ENCODE data around the gene MYO1G. TPM values are rescaled to one million over a fixed set of nuclear protein-coding genes. Genes with fewer than 3 reads are reported as not detected.

Gene MYO1G
- total and polyA plus RNA-seq, 4 donors, result 11.9 to 76.8 (median 33.2) TPM

DNA sequence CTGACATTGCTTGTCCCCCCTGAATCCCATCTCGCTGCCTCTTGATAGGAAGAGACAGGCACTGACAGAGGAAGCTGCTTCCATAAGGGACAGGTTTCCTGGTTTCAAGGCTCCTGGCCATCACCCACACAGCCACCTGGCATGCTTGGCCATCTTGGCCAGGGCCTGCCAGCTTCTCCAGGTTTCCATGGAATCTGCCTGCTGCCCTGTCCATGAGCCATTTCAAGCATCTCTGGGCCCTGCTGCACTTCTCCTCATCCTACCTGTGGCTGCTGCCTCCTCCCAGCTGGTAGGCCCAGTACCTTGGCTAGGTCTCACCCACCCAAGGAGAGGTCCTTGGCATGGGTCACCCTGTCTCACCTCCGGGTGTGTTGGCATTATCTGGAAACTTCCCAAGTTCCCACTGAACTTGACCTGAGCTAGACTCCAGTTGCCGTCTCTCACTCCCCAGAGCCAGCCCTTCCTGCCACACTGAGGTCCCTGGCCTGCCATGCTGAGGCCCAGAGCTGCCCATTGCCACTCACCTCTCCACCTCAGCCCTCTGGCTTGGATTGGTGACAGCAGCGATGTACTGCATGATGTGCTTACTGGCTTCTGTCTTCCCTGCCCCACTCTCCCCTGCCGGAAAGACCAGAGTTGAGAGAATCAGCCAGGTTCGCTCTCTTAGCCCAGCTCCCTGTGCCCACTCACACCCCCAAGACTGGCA lies 2.6 kb downstream of the MYO1G start:
- Histone ChIP-seq H3K4me3 (no peak overlapping the region), H3K9me3 (ENCODE audit: control insufficient read depth in 4 of 4, insufficient read depth in 3 of 4, low read length in 3 of 4) (no peaks in the 10 kb centered on the region), H3K27me3 (ENCODE audit: control insufficient read depth in 3 of 3, insufficient read depth in 3 of 3, low read length in 2 of 3) (no peaks in the 10 kb centered on the region), H3K9ac (ENCODE audit: insufficient read depth in 1 of 2, low read length in 2 of 2) (no peak overlapping the region), H3K36me3 (ENCODE audit: control insufficient read depth in 4 of 4, insufficient read depth in 4 of 4, low read length in 4 of 4) (peaks cover 0 to 20% (median 3%) of the 10 kb centered on the region in 4 donors), H3K4me1 (ENCODE audit: control insufficient read depth in 5 of 5, insufficient read depth in 5 of 5, low read length in 5 of 5) (peaks cover 0 to 23% (median 3%) of the 10 kb centered on the region in 5 donors), H3K27ac (ENCODE audit: low read depth in 1 of 2, low read length in 1 of 2) (no peak overlapping the region)
- TF ChIP-seq, protein P1, sequence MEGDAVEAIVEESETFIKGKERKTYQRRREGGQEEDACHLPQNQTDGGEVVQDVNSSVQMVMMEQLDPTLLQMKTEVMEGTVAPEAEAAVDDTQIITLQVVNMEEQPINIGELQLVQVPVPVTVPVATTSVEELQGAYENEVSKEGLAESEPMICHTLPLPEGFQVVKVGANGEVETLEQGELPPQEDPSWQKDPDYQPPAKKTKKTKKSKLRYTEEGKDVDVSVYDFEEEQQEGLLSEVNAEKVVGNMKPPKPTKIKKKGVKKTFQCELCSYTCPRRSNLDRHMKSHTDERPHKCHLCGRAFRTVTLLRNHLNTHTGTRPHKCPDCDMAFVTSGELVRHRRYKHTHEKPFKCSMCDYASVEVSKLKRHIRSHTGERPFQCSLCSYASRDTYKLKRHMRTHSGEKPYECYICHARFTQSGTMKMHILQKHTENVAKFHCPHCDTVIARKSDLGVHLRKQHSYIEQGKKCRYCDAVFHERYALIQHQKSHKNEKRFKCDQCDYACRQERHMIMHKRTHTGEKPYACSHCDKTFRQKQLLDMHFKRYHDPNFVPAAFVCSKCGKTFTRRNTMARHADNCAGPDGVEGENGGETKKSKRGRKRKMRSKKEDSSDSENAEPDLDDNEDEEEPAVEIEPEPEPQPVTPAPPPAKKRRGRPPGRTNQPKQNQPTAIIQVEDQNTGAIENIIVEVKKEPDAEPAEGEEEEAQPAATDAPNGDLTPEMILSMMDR (IDR thresholded peaks at IDR 0.05; ENCODE audit: control extremely low read depth, extremely low read depth), result no peak
- WGBS, 2 donors, result 91 to 94% methylated on average over 6 of the region's 6 CpGs
- ATAC-seq (ENCODE audit: insufficient read depth, low FRiP score), result no peak
- no peak for DNase-seq

DNA sequence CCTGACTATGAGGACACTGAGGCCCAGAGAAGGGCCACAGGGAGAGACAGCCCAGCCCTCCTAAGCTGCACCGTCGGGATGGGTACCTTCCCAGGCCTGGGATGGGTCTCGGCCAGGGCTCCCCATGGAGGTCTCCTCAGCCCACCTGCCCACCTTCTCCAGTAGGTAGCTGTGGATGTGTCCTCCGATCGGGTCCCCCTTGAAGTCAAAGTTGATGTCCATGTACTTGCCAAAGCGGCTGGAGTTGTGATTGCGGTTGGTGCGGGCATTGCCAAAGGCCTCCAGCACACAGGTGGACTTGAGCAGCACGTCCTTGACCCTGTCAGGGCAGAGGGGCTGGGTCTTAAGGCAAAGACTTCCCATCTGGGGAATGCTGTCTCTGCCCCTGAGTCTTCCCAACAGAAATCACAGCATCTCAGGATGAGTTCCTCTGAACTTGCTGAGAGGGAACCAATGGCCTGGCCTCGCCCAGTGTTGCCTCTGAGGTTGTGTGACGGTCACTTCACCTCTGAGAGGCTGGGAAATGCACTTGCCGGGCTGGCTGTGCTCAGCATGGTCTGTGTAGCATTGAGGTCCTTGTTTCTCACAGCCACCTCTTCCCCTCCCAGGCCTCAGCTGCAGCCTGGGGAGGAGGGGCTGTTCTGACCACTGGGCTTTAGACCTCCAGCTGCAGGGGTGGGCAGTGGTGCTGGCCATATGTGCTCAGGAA lies 3.3 kb downstream of the MYO1G start:
- Histone ChIP-seq H3K36me3 (ENCODE audit: control insufficient read depth in 4 of 4, insufficient read depth in 4 of 4, low read length in 4 of 4) (peaks cover 0 to 19% (median 3%) of the 10 kb centered on the region in 4 donors), H3K4me3 (no peak overlapping the region), H3K4me1 (ENCODE audit: control insufficient read depth in 5 of 5, insufficient read depth in 5 of 5, low read length in 5 of 5) (peaks cover 0 to 19% (median under 1%) of the 10 kb centered on the region in 5 donors), H3K27me3 (ENCODE audit: control insufficient read depth in 3 of 3, insufficient read depth in 3 of 3, low read length in 2 of 3) (no peaks in the 10 kb centered on the region), H3K27ac (ENCODE audit: low read depth in 1 of 2, low read length in 1 of 2) (no peak overlapping the region), H3K9me3 (ENCODE audit: control insufficient read depth in 4 of 4, insufficient read depth in 3 of 4, low read length in 3 of 4) (no peaks in the 10 kb centered on the region), H3K9ac (ENCODE audit: insufficient read depth in 1 of 2, low read length in 2 of 2) (no peak overlapping the region)
- no peak for DNase-seq
- WGBS, 2 donors, result 94 to 95% methylated on average over 12 of the region's 12 CpGs
- ATAC-seq (ENCODE audit: insufficient read depth, low FRiP score), result no peak
- TF ChIP-seq, protein P1 (IDR thresholded peaks at IDR 0.05; ENCODE audit: control extremely low read depth, extremely low read depth), result no peak

DNA sequence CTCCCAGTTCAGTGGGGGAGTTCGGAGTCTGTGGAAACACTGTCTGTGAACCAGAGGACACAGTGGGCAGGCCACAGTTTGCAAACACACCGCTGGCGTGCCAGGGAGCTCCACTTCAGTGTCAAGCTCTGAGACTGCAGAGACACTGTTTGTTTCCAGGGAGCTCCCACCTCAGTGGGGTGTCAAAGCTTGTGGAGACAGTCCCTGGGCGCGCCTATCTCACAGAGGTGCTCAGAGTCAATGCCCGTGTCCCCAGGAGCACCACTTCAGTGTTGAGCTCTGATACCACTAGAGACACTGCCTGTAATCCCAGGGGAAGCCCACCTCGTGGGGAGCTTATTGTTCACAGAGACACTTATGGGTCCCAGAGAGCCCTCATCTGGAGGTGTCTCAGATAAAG lies 4.3 kb downstream of the MYO1G start:
- DNase-seq (no peak), ATAC-seq (ENCODE audit: insufficient read depth, low FRiP score) (no peak)
- TF ChIP-seq, protein P1 (IDR thresholded peaks at IDR 0.05; ENCODE audit: control extremely low read depth, extremely low read depth), result no peak
- Histone ChIP-seq H3K4me3 (no peak overlapping the region), H3K9me3 (ENCODE audit: control insufficient read depth in 4 of 4, insufficient read depth in 3 of 4, low read length in 3 of 4) (no peaks in the 10 kb centered on the region), H3K27ac (ENCODE audit: low read depth in 1 of 2, low read length in 1 of 2) (no peak overlapping the region), H3K36me3 (ENCODE audit: control insufficient read depth in 4 of 4, insufficient read depth in 4 of 4, low read length in 4 of 4) (peaks cover 0 to 24% (median 3%) of the 10 kb centered on the region in 4 donors), H3K9ac (ENCODE audit: insufficient read depth in 1 of 2, low read length in 2 of 2) (no peak overlapping the region), H3K27me3 (ENCODE audit: control insufficient read depth in 3 of 3, insufficient read depth in 3 of 3, low read length in 2 of 3) (no peaks in the 10 kb centered on the region), H3K4me1 (ENCODE audit: control insufficient read depth in 5 of 5, insufficient read depth in 5 of 5, low read length in 5 of 5) (peaks cover 0 to 17% (median 0%) of the 10 kb centered on the region in 5 donors)
- WGBS, 2 donors, result 85 to 87% methylated on average over 7 of the region's 7 CpGs

Data from lung (tissue), 12 donors.